Activated CD4-positive, CD25-positive, alpha-beta regulatory T cell (primary cell): ENCODE results near the gene FAM222A.
"Not testable (repeated sequence)": the region's sequence is repeated elsewhere in the genome, so short reads cannot be mapped to it uniquely, and the experiment has no call there.

Experiments used
- DNase-seq, 4 experiments: peaks; one replicate each; lab custom pipeline; 2025; lab: John Stamatoyannopoulos, UW

Gene FAM222A

DNA sequence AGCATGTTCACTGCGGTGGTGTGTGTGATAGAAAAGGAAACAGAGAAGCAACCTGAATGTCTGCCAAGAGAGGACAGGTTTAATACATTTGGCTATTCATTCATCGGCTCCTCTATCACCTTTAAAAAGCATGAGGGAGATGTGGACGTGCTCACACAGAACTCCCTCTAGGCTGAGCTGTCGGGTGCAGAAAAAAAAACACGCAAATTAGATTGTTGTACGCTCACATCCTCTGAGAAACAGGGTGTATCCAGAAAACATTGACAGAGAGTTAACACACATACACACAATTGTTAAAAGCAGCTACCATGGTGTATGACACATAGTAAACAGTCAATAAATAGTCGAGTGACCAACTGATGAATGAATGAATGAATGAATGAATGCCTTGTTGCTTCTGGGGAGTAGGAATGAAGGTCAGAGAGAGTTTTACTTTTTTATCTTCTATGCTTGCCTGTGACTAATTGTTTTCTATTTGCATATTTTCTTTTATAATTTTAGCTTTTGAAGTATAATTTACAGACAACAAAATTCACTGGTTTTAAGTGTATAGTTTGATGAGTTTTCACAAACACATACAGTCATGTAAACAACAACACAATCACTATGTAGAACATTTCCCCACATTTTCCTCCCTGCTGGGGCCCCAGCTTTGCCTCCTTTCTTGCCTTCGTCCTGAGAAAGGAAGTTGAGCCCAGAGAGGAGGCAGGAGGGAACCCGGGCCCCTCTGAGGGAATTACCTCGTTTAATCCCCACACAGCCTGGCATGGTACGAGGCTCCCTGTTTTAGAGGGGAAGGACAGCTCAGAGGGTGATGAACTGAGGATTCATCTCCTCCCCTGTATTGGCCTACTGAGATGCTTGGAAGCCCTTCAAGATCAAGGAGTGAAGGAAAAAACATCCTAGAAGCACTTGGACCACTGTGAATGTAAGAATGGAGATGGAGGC lies 19.7 kb upstream of the FAM222A start:
- no peak for DNase-seq

DNA sequence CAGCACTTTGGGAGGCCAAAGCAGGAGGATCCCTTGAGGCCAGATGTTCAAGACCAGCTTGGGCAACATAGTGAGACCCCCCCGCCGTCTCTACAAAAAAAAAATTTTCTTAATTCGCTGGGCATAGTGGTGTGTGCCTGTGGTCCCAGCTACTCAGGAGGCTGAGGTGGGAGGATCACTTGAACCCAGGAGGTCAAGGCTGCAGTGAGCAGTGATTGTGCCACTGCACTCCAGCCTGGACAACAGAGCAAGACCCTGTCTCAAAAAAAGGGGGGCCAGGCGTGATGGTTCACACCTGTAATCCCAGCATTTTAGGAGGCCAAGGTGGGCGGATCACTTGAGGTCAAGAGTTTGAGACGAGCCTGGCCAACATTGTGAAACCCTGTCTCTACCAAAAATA lies 19.0 kb upstream of the FAM222A start:
- not testable (repeated sequence) for DNase-seq

DNA sequence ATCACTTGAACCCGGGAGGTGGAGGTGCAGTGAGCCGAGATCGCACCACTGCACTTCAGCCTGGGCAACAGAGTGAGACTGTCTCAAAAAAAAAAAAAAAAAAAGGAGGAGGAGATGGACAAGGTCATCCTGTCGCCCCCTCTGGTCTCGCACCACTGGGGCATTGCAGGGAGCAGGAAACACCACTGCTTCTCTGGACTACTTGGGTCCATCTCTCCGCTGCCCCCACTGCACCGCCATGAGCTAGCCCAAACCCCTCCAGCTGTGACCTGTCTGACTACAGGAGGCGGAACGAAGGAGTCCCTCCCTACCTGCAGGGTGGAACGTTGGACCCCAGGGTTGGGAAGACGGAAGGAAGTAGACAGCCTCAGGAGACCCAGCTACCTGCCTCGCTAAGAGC lies 18.2 kb upstream of the FAM222A start:
- no peak for DNase-seq

DNA sequence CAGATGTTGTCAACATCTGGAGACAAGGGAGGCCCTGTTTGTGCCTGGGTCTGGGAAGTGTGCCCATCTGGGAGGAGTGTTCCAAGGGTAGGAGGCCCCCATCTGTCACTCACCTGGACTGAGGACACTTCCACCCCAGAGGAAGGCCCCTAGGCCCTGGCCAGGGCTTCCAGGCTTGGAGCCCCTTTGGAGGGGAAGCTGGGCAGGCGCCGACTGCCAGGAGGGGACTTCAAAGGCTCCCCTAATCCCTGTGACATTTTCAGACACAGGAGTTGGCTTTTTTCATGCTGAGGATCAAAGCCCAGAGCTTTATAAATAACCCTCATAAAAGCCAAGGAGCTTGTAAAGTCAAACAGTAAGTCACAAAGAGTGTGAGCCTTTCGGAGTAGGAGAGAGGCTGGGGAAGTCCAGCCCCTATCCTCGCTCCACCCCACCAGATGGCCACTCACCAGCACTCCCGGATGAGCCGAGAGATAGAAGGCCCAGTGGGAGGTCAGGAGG lies 17.6 kb upstream of the FAM222A start:
- DNase-seq = no peak

DNA sequence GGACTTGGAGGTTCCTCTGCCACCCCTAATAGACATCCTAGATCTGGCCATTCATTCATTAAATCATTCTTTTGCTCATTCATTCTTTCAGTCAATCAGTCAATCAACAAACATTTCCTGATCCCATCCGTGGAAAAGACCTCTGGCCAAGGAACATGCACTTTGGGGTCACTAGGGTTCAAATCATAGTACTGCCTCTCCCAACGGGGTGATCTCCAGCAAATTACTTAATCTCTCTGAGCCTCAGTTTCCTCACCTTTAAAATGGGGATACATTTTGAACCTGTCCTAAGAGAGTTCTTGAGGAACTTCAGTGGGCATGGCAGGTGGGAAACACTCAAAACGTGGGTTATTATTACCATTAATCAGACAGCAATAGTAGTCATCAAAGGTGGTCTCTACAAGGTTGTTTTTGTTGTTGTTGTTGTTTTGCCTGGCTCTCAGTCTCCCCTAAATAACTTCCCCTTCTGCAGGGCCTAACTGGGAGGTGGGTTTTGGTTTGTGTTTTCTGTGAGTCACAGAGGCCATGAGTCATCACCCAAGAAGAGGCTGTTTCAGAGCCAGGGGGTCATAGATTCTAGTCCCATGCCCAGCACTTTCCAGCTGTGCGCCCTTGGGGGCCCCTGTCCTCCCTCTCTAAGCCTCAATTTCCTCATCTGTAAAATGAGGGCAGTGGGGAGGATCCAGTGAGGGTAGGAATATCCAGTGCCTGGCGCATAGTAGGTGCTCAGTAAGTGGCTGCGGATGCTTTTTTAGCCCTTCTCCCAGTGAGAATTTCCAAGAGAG lies 16.9 kb upstream of the FAM222A start:
- DNase-seq = no peak

DNA sequence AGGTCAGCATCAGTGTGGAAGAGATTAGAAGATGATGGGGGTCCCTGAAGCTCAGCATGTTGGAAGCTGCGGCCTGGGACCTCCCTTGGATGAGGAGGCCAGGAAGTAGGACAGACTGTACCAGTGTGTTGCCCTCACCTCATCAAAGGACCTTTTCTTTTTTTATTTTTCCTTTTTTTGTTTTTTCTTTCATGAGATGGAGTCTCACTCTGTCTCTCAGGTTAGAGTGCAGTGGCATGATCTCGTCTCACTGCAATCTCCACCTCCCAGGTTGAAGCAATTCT lies 16.4 kb upstream of the FAM222A start:
- DNase-seq = no peak

DNA sequence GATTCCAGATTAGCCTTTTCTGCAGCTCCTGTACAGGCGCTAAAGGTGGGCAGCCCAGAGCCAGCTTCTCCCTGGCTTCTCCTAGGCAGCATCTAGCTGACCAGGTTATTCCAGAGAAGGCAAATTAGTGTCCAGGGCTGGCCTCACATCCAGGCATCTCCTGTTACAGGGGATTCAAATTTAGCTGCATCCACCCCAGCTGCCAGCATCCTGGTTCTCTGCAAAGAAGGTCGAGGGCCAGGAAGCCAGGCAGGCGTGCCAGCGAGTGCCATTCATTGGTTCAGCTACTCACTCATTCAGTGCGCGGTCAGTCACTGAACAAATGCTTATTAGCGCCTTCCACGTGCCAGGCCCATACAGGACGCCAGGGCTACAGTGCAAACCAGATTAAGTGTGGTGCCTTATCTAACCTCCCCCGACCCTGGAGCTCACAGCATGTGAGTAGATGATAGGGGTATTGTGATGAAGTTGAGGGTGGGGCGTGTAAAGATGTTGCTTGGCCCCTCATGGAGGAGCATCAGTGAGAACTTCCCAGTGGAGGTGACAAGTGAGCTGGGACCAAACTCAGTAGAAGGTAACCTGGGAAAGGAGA lies 15.7 kb upstream of the FAM222A start:
- no peak for DNase-seq

DNA sequence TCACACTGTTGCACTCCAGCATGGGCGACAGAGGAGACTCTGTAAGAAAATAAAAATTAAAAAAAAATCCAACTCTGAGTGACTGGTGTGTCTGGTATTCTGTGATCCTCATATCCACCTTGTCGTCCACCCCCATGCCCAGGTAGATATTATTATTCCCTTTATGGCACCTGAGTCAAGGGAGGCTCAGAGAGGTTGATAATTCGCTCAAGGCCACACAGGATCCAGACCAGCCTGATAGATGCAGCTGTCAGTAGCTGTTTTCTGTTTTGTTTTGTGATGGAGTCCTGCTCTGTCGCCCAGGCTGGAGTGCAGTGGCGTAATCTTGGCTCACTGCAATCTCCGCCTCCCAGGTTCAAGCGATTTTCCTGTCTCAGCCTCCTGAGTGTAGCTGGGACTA lies 14.8 kb upstream of the FAM222A start:
- DNase-seq = no peak

DNA sequence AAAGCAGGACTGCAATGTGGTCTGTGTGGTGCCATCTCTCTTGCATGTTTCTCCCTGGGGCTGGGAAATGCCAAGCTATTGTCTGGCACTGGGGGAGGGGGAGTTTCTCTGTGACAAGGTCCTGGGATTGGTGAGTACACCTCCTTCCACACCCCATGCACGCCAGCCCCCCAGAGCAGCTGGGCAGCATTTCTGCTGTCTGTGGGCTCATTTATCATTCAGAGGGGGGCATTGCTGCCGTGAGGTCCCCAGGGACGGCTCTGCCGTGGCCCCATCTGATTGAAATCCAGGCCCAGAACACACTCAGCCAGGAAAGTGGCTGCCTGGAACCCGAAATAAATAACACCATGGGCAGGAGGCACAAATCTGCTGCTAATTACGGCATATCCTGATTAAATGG lies 12.6 kb upstream of the FAM222A start:
- DNase-seq = no peak

DNA sequence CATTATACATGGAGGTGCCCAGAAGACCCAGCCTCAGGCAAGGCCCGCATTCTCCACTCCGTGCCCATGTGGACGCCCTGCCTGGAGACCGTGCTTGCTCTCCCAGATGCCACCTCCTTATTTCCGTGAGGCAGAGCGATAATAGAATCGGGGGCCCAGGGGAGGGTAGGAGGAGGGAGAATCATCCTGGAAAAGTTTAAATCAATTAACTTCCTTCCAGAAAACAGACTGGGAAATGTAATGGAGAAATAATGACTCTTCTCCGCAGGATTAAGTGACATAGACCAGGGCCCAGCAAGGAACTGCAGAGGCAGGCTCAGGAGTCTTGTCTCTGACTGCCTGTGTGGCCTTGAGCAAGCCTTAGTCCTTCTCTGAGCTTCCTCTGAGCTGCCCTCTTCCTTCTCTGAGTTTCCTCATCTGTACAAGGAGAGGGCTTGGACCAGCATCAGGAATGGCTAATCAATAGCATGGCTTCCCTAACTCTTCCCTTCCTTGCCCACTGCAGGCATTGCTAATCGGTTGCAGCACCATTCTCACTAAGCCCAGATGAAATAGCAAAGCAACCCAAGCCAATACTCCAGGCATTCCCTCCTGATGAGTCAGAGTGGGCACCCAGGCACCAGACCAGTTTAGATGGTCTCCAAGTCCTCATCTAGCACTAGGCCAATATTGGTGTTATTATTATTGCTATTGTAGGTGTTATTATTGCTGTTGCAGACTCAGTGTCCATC lies 11.3 kb upstream of the FAM222A start:
- DNase-seq = no peak

DNA sequence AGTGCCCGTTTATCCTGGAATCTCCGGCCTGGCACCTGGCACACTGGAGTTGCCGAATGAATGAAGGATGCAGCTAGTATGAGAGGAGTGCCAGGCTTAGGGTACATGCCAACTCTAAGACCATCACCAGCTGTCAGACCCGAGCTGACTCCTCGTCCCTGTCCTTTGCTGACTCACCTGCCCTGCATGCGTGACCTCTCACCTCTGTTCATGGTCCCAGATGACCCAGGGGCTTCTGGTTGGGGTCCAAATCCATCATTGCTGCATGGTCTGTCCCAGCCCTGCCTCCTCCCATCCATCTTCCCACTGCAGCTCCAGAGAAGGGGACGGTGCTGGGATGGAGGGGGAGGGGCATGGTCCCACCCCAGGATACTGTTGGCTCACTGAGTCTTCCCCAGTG lies 9.9 kb upstream of the FAM222A start:
- DNase-seq = no peak

DNA sequence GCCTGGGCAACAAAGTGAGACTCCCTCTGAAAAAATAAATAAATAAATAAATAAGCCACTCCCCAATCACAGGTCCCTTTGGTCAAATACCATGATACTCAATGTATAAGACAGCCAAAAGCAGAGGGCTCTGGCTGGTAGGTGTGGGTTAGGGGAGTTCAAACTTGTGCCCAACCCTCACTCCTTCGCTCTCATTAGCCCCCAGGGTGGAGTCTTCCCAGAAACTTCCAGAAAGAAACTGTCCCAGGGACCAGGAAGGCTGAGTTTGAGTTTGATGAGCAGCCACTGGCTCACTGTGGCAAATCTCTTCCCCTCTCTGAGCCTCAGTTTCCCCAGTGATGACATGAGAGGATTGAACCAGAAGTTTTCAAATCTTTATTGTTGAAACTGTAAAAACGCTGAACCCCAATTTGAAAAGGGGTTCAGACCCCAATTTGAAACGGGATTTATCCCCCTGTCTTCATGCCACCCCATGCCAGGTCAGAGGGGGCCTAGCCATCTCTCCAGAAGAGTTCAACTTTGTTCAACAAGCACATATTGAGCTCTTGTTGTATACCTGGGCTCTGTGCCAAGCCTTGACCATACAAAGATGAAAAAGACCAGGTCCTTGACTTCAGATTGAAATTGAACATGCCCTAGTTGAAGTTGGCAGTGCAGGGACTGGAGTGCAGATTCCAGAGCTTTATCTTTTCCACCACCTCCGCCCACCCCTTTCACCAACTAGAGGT lies 9.1 kb upstream of the FAM222A start:
- DNase-seq = no peak

DNA sequence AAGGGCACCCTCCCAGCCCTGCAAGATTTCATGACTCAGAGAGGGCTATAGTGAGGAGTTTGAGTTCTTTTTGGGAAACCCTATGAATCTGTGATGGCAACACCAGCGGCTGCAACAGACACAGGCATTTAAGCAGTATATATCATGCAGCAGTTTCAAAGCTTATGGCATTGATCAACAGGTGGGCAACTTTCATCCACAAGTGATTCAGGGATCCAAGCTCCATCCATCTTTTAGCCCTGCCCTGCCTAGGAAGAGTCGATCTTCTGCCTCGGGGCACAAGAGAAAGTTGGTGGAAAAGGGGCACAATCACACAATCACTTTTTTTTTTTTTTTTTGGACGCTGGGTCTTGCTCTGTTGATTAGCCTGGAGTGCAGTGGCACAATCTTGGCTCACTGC lies 8.3 kb upstream of the FAM222A start:
- no peak for DNase-seq

DNA sequence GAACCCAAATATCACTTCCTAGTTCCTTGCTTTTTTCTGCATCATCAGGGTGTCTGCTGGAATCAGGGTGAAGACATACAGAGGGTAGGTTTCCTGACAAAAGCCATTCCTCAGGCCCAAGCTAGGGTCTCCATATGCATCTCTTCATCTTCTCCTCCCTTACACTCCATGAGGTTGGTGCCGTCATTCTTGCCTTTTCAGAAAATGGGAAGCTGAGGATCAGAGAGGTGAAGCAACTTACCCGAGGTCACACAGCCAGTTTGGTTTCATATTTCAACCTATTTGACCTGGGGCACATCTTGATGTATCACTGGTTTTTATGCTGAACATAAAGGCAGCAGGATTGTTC lies 7.3 kb upstream of the FAM222A start:
- DNase-seq = no peak

DNA sequence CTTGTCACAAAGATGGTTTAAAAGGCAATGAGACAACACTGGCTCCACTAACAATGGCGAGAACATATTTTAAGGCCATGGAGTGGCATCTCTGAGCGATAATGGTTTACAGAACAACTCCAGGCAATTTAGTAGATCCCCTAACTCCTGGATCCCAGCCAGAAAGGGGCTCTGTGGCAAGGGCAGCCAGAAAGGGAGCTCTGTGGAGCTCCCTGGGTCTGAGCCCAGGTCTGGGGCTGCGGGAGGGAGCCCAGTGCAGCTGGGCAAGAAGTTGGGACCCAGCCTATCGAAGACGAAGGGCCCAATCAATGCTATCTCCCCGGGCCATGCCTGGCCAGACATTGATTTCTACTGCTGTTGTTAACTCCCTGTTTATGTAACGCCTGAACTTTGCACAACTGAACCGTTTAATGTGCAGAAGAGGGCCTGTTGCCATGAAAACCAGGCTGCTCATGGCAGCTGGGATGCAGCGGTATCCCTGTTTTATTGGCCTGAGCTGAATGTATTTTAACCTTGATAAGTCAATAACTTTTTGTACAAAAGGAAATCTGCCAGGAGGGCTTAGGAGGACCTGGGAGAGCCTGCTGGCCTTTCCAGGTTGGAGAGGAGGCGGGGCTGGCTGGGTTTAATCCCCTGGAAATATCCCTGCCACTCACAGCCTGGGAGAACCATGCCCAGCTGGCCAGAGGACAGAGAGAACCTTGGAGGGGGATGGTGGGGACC lies 6.7 kb upstream of the FAM222A start:
- DNase-seq = no peak

DNA sequence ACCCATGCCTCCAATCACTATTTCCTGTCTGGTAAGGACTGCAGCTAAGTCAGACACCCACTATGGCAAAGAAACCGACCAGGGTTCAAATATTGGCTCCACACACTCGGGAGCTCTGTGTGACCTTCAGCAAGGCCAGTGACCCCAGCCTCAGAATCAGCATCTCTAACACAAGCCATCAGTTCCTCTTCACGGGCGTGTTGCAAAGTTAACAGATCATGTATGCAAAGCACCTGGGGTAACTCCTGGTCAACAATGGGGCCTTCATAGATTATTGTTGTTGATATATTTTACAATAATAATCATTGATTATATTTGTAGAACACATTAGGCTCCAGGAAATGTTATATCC lies 6.2 kb upstream of the FAM222A start:
- DNase-seq = no peak

DNA sequence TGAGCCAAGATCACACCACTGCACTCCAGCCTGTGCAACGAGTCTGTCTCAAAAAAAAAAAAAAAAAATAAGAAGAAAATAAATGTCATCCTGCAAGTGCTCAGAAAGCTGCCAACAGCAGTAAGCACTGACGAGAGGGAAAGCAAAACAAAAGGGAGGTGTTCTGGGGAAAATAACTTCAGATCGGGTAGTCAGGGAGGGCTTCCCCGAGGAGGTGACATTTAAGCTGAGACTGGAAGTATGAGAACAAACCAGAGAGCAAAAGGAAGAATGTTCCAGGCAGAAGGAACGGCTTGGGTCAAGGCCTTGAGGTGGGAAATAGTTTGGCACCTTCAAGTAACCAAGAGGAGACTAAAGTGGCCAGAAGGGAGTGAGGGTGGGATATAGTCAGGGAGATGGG lies 4.7 kb upstream of the FAM222A start:
- no peak for DNase-seq

DNA sequence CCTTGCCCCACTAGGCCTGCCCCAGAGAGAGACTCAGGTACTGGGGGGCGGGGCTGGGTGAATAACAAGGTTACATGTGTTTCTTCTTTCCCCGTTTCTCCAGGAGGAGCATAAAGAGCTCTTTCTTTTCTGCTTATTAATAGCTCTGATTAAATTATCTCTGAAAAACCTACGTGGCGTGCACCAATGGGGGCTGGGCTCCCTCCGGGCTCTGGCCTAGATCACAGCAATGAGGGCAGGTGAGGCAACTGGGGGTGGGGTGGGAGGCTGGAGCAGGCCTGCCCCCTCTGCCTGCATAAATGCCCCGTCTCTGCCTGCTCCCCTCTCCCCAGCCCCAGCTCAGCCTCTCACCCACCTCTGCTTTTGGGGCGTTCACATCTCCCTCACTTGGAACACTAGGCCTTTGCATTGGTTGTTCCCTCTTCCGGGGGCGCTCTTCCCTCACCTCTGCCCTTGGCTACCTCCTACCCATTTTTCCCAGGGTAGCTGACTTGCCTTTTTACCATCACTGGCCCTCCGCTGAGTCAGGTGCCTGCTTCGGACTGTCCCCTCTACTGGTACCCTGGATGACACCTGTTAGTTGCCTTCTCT lies 4.1 kb upstream of the FAM222A start:
- DNase-seq = no peak

DNA sequence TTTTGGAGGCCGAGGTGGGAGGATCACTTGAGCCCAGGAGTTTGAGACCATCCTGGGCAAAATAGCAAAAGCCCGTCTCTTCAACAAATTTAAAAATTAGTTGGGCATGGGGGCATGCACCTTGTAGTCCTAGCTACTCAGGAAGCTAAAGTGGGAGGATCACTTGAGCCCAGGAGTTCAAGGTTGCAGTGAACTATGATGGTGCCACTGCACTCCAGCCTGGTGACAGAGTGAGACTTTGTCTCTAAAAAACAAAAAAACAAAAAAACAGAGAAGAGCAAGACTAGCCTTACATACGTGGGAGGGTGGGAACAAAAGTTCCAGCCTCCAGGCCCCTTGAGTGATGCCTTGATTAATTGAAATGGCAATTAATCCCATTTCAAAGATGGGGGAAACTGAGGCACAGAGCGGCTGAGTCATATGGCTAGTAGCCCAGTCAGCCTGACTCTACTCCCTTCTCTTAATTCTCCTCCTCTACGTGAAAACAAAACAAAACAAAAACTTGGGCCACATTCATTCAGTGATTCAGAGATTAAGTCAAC lies 3.3 kb upstream of the FAM222A start:
- DNase-seq = no peak
